Sigmoid colon (tissue), 7 donors: ENCODE data around the gene CLK4. TPM values are rescaled to one million over a fixed set of nuclear protein-coding genes. Genes with fewer than 3 reads are reported as not detected.

Experiments used
- DNase-seq: peaks from one replicate; pipeline ENCODE4 v3.0.0-alpha.2; 2019
- H3K27ac ChIP-seq, 4 donors: fragments of 200-600 bp; sonication (generic); one replicate each; pipeline ENCODE4 v1.5.1; 2016 to 2019; ENCODE audit warnings: mild to moderate bottlenecking in 1 of 4
- H3K27me3 ChIP-seq, 3 donors: fragments of 200-600 bp; sonication (generic); one replicate each; pipeline ENCODE4 v1.5.1; 2019; ENCODE audit warnings: mild to moderate bottlenecking in 1 of 3
- H3K36me3 ChIP-seq, 4 donors: fragments of 200-600 bp; sonication (generic); one replicate each; pipeline ENCODE4 v1.5.1; 2016 to 2019
- H3K4me1 ChIP-seq, 4 donors: fragments of 200-600 bp; sonication (generic); one replicate each; pipeline ENCODE4 v1.5.1; 2017 to 2019
- H3K4me3 ChIP-seq, 4 donors: fragments of 200-600 bp; sonication (generic); one replicate each; pipeline ENCODE4 v1.5.1; 2017 to 2019; ENCODE audit warnings: mild to moderate bottlenecking in 2 of 4, moderate library complexity in 1 of 4
- H3K9me3 ChIP-seq, 4 donors: fragments of 200-600 bp in 3 of 4; sonication (generic) in 3 of 4; one replicate each; pipeline versions ENCODE4 v1.5.1 to v1.6.1; 2013 to 2019
- EP300 ChIP-seq, 4 donors: sonication (generic); formaldehyde crosslinking; IDR thresholded peaks; one replicate each; pipeline ENCODE4 v1.6.1; 2017; ENCODE audit warnings: antibody characterized with exemption in 4 of 4
- POLR2A ChIP-seq, 2 donors: fragments of 450-650 bp; IDR thresholded peaks; one replicate each; pipeline ENCODE4 v1.6.1; 2016; ENCODE audit warnings: antibody characterized with exemption in 2 of 2, mild to moderate bottlenecking in 2 of 2, moderate library complexity in 2 of 2
- POLR2AphosphoS5 ChIP-seq, 4 donors: sonication (generic); formaldehyde crosslinking; IDR thresholded peaks; one replicate each; pipeline ENCODE4 v1.6.1; 2017; ENCODE audit warnings: antibody characterized with exemption in 4 of 4
- WGBS, 2 donors: extraction: QIAGEN DNeasy Blood & Tissue Kit; methylation state at CpG; one replicate each; pipeline ENCODE4 v1.1.7; 2013; 5-methylcytosine and 5-hydroxymethylcytosine counted together
- intact Hi-C: fragments of 100-400 bp; cut with DNase I; formaldehyde crosslinking; loops from one replicate; pipeline ENCODE4 v1.15.1; 2023
- polyA plus RNA-seq, 3 donors: library from polyadenylated mRNA; stranded (reverse); fragments of 200-250 nt; gene quantifications; one replicate each; pipeline ENCODE4 v1.2.3, GENCODE V29; 2013
- total RNA-seq, 4 donors: library from RNA; depleted of rRNA; stranded (reverse); fragments of >200 nt; gene quantifications; one replicate each; pipeline ENCODE4 v1.1.0, GENCODE V29; 2016
- TF ChIP-seq, protein P1 (sequence below), 4 experiments: fragments of 450-650 bp in 3 of 4; fragments of 200-600 bp in 1 of 4; IDR thresholded peaks; one replicate each; pipeline ENCODE4 v1.5.1; 2016 to 2019; ENCODE audit warnings: antibody characterized with exemption in 4 of 4, mild to moderate bottlenecking in 3 of 4, moderate library complexity in 2 of 4
- donor health status: healthy with polysubstance abuse.
- donor health status: Bipolar disorder and iron deficiency.
- donor health status: healthy.

CLK4 gene
- total and polyA plus RNA-seq, 7 donors = 5.3 to 51.8 (median 31.8) TPM

DNA sequence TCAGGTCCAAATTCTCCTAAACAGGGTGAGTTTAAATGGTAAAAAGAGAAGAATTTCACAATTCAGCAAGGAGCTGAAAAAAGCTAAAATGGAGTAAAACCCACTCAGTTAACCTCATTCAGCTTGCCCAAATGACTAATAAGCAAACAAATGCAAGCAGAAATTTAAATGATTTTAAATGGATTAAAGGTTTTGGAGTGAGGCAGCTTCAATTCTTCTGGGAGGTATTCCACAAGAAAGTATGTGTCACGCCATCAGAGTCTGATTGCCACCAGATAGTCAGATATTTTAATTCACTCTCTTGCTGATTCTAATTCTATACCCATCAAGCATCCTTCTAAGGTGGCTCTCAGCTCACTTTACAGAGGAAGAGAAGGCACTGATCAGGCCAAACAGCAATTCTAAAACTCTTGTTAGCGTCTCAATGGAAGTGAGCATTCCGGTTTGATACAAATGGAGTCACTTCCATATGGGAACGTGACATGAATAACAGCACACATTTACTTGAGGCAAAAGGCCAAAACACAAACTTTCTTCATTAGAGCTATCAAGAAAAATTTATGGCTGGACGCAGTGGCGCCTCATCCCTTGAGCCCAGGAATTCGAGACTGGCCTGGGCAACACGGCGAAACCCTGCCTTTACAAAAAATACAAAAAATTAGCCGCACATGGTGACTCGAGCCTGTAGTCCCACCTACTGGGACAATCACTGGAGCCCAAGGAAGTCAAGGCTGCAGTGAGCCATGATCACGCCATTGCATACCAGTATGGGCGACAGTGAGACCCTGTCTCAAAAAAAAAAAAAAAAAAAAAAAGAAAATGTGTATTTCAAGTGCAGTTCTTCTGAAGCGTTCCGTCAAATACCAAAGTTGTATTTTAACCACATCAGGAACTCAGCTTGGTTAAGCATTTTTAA is 2.0 kb downstream of the CLK4 start:
- H3K9me3 ChIP-seq = no peaks in the 10 kb centered on the region
- intact Hi-C loops = loop anchor here (5.0 to 10.0 kb wide), 4 partner anchors 237 to 1978 kb away; partner anchors contain the start of genes CNOT6, TSPAN17 and ZNF879
- TF ChIP-seq, protein P1, sequence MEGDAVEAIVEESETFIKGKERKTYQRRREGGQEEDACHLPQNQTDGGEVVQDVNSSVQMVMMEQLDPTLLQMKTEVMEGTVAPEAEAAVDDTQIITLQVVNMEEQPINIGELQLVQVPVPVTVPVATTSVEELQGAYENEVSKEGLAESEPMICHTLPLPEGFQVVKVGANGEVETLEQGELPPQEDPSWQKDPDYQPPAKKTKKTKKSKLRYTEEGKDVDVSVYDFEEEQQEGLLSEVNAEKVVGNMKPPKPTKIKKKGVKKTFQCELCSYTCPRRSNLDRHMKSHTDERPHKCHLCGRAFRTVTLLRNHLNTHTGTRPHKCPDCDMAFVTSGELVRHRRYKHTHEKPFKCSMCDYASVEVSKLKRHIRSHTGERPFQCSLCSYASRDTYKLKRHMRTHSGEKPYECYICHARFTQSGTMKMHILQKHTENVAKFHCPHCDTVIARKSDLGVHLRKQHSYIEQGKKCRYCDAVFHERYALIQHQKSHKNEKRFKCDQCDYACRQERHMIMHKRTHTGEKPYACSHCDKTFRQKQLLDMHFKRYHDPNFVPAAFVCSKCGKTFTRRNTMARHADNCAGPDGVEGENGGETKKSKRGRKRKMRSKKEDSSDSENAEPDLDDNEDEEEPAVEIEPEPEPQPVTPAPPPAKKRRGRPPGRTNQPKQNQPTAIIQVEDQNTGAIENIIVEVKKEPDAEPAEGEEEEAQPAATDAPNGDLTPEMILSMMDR (IDR thresholded peaks at IDR 0.05) = no peak
- TF ChIP-seq POLR2AphosphoS5 (IDR thresholded peaks at IDR 0.05) = no peak
- TF ChIP-seq POLR2A (IDR thresholded peaks at IDR 0.05) = no peak
- TF ChIP-seq EP300 (IDR thresholded peaks at IDR 0.05) = no peak
- DNase-seq = no peak
- H3K27ac ChIP-seq = peak overlapping the region; percentile 91 to 99 (median 98)
- peaks cover 0 to 42% (median 33%) of the 10 kb centered on the region in 4 donors for H3K4me1 ChIP-seq
- 36 to 49% methylated on average over 15 of the region's 15 CpGs for WGBS, 2 donors
- H3K4me3 ChIP-seq = peak overlapping the region; percentile 62 to 95 (median 88)
- H3K27me3 ChIP-seq = no peaks in the 10 kb centered on the region
- H3K36me3 ChIP-seq = peaks cover 0 to 34% (median 15%) of the 10 kb centered on the region in 4 donors

DNA sequence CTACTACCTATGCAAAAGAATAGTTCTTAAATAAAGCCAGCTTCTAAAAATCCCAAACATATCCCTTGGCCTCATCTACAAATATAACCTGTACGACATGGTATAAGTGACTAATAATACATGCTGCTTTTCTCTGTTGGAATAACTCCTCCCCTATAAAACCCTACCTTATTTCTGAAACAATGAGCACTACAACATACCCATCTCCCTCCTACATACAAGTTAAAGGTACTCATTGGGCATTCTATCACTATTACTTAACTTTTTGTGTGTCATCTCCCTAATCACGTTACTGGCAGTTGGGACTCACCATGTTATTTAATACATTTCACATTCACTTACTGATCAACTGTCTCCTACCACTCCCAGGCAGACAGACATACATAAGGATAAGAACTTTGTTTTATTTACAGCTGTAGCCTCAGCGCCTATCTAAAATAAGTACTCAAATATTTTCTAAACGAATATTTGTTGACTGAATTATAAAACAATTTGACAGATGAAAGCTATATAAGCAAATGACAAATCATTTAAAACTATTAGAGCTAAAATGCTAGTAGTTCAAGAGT is 4.1 kb downstream of the CLK4 start:
- whole genome bisulfite sequencing, 2 donors = 84 to 86% methylated on average over 4 of the region's 4 CpGs
- intact Hi-C loops = loop anchor here (10.0 kb wide), 1 partner anchor 402 kb away; the partner anchor contains the start of gene ZNF879
- no peak overlapping the region for H3K4me3 ChIP-seq
- no peaks in the 10 kb centered on the region for H3K27me3 ChIP-seq
- peaks cover 0 to 55% (median 27%) of the 10 kb centered on the region in 4 donors for H3K36me3 ChIP-seq
- no peaks in the 10 kb centered on the region for H3K9me3 ChIP-seq
- TF ChIP-seq POLR2AphosphoS5 (IDR thresholded peaks at IDR 0.05) (no peak), EP300 (IDR thresholded peaks at IDR 0.05) (no peak)
- peaks cover 0 to 44% (median 38%) of the 10 kb centered on the region in 4 donors for H3K4me1 ChIP-seq
- DNase-seq = no peak
- no peak overlapping the region for H3K27ac ChIP-seq

DNA sequence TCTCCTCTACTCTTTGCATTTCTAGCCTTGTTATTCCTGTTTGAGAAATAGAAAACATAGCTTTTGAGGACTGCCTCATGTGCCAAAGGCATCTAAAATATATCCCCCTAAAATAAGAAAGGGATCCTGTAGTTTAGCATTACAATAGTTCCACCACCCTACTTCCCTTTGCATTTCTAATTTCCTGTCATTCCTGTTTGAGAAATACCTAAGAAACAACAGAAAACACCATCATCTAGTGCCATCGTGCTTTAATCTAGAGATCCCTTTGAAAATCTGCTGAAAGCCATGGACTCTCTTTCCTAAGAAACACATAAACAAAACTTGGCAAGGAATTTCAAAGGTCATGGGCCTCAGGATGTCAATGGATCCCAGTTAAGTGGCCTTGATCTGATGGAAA is 7.5 kb downstream of the CLK4 start:
- Histone ChIP-seq H3K4me1 (peaks cover 0 to 36% (median 27%) of the 10 kb centered on the region in 4 donors), H3K36me3 (peaks cover 11 to 89% (median 48%) of the 10 kb centered on the region in 4 donors), H3K27me3 (no peaks in the 10 kb centered on the region), H3K4me3 (no peak overlapping the region), H3K27ac (no peak overlapping the region), H3K9me3 (no peaks in the 10 kb centered on the region)
- TF ChIP-seq EP300 (IDR thresholded peaks at IDR 0.05) (no peak), POLR2AphosphoS5 (IDR thresholded peaks at IDR 0.05) (no peak), POLR2A (IDR thresholded peaks at IDR 0.05) (no peak)
- TF ChIP-seq, protein P1 (IDR thresholded peaks at IDR 0.05) = no peak
- WGBS, 2 donors = 76 to 83% methylated on average over 1 of the region's 1 CpG
- no peak for DNase-seq
- intact Hi-C loops = no loop called here

DNA sequence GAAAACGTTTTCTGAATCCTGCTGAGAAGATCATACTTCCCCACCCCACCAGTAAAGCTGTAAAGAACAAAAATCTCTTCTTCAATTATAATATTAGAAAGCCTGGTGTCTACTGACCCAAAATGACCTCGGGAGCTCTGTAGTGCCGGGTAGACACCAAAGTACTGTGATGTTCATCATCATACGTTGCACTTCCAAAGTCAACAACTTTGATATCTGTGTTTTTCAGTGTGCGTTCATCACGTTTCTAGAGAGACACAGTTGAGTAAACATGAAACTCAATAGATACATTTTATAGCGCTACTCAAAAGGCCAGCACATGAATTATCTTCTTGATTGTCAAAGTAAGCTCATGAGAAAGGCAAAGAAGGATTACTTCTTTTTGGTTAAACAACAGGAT is 14.6 kb downstream of the CLK4 start:
- Histone ChIP-seq H3K36me3 (peaks cover 35 to 100% (median 63%) of the 10 kb centered on the region in 4 donors), H3K27me3 (no peaks in the 10 kb centered on the region), H3K9me3 (no peaks in the 10 kb centered on the region), H3K4me1 (no peaks in the 10 kb centered on the region), H3K4me3 (no peak overlapping the region), H3K27ac (no peak overlapping the region)
- intact Hi-C loops = no loop called here
- TF ChIP-seq, protein P1 (IDR thresholded peaks at IDR 0.05) = no peak
- TF ChIP-seq EP300 (IDR thresholded peaks at IDR 0.05) (no peak), POLR2A (IDR thresholded peaks at IDR 0.05) (no peak), POLR2AphosphoS5 (IDR thresholded peaks at IDR 0.05) (no peak)
- 72 to 80% methylated on average over 7 of the region's 7 CpGs for WGBS, 2 donors
- no peak for DNase-seq

GRCh38 chr5:178606269-178606668 is 20.6 kb downstream of the CLK4 start:
- H3K4me3 ChIP-seq = no peak overlapping the region
- peak overlapping the region in 2 of 4 donors; percentile 10 to 18 for H3K27ac ChIP-seq
- no peaks in the 10 kb centered on the region for H3K27me3 ChIP-seq
- 88 to 91% methylated on average over 3 of the region's 3 CpGs for WGBS, 2 donors
- DNase-seq = no peak
- intact Hi-C loops = loop anchor here (10.0 kb wide), 1 partner anchor 471 kb away; the partner anchor contains the start of gene RMND5B
- TF ChIP-seq POLR2AphosphoS5 (IDR thresholded peaks at IDR 0.05) (no peak), EP300 (IDR thresholded peaks at IDR 0.05) (no peak), POLR2A (IDR thresholded peaks at IDR 0.05) (no peak)
- TF ChIP-seq, protein P1 (IDR thresholded peaks at IDR 0.05) = no peak
- no peaks in the 10 kb centered on the region for H3K9me3 ChIP-seq
- peaks cover 0 to 30% (median 19%) of the 10 kb centered on the region in 4 donors for H3K4me1 ChIP-seq
- H3K36me3 ChIP-seq = peaks cover 17 to 92% (median 41%) of the 10 kb centered on the region in 4 donors
